GM18861 (cell line): ENCODE results near the gene KIF26B.

Source experiments
- ATAC-seq: cut with Tn5 transposase; IDR thresholded peaks from one replicate; pipeline ENCODE4 v1.9.1; 2021; ENCODE audit not compliant: unreplicated experiment

Gene KIF26B

GRCh38 chr1:245580651-245581050, 425.9 kb downstream of the KIF26B start:
- ATAC-seq = no peak

GRCh38 chr1:245582026-245582425, 427.2 kb downstream of the KIF26B start:
- ATAC-seq = no peak

- no peak for ATAC-seq
Observed at GRCh38 chr1:245583081-245583480, 428.3 kb downstream of the KIF26B start.

- no peak for ATAC-seq
Observed at GRCh38 chr1:245583575-245584330, 429.0 kb downstream of the KIF26B start.

- ATAC-seq = no peak
Observed at GRCh38 chr1:245585252-245585959, 430.6 kb downstream of the KIF26B start.

- ATAC-seq = no peak
Observed at GRCh38 chr1:245587435-245588115, 432.8 kb downstream of the KIF26B start.

GRCh38 chr1:245588116-245588639, 433.4 kb downstream of the KIF26B start:
- no peak for ATAC-seq

GRCh38 chr1:245589316-245589715, 434.5 kb downstream of the KIF26B start:
- ATAC-seq = no peak

GRCh38 chr1:245589906-245590305, 435.1 kb downstream of the KIF26B start:
- ATAC-seq = no peak

- ATAC-seq = no peak
Observed at GRCh38 chr1:245590726-245591125, 435.9 kb downstream of the KIF26B start.

GRCh38 chr1:245591346-245592188, 436.8 kb downstream of the KIF26B start:
- no peak for ATAC-seq

GRCh38 chr1:245592189-245592460, 437.3 kb downstream of the KIF26B start:
- ATAC-seq = no peak

- no peak for ATAC-seq
Observed at GRCh38 chr1:245598524-245599305, 443.9 kb downstream of the KIF26B start.

- ATAC-seq = no peak
Observed at GRCh38 chr1:245599371-245600174, 444.8 kb downstream of the KIF26B start.

- ATAC-seq = no peak
Observed at GRCh38 chr1:245600658-245601057, 445.9 kb downstream of the KIF26B start.

- no peak for ATAC-seq
Observed at GRCh38 chr1:245603311-245603865, 448.6 kb downstream of the KIF26B start.

- no peak for ATAC-seq
Observed at GRCh38 chr1:245604979-245605378, 450.2 kb downstream of the KIF26B start.

GRCh38 chr1:245605480-245606156, 450.8 kb downstream of the KIF26B start:
- ATAC-seq = no peak
